ENCODE results near the gene KCNMA1.

The KCNMA1 gene

DNA sequence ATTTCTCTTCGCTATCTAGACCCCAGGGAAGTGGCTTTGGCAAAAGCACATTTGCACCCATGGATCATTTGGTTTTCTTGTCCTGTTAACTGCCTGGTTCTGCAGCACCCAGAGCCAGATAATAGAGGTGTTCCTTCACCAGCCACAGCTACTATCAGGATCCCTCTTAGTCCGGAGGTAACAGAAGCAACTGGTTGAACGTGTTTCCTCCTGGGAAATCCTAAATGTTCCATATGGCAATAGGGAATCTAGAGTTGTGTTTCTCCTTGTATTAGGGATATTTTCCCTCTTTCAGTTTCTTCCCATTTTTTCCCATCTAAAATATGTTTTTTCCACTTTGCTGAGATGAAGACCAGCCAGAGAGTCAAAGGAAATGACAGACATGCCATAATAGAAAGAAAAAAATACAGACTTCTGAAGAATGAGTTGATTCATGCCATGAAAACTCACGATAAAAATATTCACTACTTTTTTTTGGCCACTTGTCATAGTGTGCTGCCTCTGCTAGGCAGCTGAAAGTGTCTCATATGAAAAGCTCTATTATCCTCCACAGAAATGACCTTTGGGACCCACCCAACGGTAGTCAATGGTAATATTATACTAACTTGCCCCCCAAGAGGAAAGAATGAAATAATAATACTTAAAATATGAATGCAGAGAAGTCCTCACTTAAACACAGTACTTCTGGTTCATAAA lies 472.8 kb downstream of the KCNMA1 start:
- DNase-seq: no peak

DNA sequence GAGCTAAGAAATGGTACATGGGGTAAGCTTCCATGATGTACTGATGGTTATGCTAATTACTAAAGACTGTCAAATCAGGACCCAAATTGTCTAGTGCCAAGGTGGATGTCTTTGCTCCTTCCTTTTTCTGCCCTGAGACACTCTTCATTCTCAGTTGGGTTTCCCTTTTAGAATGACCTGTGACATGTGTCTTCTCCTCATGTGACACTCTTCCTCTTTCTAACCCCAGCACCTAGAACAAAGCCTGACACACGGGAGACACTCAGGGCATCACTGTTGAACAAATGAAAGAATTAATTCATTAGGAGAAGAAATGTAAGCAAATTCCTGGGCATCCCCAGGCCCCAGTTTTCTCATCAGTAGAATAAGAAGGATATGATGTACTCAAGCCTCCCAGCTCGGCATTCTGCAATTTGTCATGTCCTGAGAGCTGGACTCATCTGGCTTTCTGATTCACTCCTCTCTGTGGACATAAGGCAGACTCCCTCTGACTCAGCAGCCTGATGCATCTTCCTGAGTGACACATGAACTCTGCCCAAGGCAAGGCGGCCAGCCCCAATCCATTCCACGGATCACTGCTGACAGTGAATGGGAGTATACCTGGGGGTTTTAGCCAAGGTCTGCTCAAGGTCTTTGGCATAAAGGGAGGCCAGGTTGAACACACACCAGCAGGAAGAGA lies 473.8 kb downstream of the KCNMA1 start:
- DNase-seq: no peak

DNA sequence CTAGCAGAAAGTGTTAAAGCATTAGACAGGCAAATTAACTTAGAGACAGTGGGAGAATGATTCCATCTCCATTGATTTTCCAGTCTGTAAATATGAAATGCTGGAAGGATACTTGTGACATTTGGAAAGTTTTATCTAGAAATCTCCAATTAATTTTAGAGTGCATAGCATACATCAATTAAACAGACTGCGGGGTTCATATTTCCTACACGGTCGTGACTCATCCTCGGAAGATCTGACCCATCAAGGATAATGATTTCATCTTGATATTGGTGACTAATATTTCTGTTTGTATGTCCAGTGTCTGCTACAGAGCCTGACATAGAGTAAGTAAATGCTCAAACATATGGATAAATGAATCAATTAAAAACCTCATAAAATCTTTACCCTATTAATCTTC lies 474.9 kb downstream of the KCNMA1 start:
- no peak for DNase-seq

DNA sequence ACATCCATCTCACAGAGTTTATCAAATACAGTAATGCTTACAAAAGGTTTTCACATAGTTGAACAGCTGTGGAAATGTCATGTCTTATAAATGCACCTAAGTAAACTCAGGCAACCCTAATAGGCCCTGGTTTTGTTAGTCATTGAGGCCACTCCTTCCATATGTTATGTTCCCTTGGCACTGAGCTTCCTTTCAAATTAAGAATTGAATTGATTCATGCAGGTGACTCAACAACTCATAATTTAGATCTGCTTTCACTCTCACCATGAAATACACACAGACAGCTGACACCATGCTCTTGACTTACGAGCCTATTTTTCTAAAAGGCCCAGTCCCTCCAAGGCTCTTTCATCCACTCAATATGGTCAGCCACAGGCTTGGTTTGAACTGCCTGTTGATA lies 476.9 kb downstream of the KCNMA1 start:
- no peak for DNase-seq

DNA sequence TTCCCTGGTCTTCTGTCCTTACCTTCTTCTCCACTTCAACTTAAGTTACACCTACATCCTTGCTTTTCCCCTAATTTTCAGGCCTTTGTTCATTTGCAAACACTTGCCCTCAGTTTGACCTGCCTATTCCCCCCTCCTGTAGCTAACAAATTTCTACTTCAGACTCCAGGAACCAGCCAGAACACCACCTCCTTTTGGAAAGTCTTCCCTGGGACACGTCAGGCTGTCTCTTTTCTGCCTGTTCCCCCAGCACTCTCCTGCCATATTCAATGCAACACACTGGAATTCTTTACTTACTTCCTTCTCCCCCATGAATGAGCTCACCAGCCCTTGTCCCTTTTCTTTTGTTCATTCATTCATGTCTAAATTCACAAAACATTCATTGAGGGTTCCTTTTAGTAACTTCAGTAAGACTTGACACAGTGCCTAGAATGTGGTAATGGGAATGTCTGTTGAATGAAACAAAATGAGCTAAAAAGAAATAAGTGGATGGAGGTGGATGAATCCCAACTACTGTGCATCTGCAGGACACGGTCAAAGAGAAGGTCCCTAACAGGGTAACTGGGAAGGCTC lies 478.0 kb downstream of the KCNMA1 start:
- no peak for DNase-seq

DNA sequence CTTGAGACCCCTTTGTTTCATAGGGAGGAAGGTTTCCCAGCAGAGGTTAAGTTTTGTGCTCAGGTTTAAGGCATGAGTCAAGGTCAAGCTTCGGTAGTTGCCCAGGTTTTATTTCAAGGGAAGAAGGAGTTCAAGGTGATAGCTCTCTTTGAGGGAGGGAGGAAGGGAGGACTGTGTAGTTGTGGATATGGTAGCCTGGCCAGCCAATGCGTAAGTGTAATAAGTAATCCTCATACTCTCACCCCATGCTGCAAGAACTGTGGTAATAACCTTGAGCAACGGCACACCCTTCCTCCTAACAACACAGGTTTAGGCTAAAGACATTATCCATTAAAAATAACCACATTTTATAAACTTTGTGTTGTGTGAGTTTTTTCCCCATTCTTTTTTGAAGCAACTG lies 478.9 kb downstream of the KCNMA1 start:
- DNase-seq: no peak

DNA sequence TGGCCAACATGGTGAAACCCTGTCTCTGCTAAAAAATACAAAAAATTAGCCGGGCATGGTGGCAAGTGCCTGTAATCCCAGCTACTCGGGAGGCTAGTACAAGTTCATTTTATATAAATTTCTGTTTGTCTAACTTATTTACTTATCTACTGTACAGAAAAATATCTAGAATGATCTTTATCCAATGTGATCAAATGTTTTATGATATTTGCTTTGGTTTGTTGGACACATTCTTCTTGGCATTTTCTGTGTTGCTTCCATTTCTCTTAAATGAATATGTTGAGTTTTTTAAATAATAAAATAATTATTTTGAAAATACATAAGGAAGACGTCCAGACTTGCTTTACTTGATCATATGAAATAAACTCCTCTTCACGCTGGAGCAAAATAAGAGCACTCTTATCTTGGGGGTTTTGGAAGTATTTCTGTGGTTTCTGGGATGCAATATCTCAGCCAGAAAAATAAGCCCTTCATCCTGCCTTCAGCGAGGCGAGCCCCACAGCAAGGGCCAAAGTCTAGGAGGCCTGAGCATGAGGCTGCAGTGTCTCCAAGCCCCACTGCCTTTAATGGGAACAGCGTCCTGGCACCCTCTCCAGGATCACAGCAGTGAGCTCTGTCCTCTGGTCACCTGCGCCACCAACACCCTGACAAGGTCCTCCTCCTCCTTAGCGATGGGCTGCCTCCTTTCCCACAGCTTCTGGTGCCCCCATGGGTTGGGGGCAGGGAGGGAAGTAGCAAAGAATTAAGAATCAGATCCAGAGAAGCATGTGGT lies 480.2 kb downstream of the KCNMA1 start:
- no peak for DNase-seq

DNA sequence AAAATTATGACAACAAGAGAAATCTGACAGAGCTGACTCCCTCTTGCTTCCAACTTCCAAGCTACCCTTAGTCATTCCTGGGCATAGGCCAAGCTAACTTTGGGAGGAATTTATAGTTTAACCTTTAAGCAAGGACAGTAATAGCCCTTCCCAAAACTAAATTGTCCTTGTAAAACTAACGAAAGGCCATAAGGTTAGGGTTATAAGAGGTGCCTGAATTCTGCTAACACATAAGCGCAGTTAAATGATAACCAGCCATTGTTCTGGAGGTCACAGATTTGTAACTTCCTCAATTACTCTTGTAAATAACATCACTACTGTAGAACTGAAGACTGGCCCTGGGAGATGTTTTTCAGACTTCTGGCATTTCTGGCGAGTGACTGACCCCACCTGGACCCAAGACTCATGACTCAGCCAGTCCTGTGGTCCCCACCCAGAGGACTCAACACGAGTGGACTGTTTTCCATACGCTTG lies 481.2 kb downstream of the KCNMA1 start:
- no peak for DNase-seq

DNA sequence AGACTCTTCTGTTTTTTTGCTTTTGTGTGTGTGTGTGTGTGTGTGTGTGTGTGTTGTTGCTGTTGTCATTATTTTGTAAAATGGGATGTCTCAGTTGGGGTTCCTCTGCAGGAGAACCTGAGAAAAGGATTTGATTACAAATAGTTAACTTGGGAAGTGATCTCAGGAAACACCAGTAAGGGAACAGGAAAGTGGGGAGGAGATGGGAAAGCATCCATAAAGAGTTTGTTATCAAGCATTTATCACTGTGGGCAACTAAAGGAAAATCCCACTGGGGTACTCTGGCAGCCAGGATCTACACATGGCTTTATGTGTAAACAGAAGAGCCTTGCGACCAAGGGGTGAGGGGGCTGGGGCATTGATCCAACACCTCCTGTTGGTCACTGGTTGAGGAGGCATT lies 485.4 kb downstream of the KCNMA1 start:
- no peak for DNase-seq

DNA sequence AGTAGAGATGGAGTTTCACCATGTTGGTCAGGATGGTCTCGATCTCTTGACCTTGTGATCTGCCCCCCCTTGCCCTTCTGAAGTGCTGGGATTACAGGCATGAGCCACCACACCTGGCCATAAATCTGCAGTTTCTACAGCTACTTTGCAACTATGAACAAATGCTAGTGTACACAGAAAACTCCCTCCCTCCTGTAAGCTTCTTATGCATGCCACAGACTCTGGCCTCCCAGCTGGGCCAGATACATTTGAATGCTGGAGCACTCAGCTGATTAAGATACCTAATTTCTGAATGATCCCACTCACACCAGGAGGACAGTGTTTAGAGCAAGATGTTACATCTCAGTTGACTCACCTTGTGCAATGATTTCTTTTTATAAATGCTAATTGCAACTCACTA lies 486.2 kb downstream of the KCNMA1 start:
- DNase-seq: no peak

DNA sequence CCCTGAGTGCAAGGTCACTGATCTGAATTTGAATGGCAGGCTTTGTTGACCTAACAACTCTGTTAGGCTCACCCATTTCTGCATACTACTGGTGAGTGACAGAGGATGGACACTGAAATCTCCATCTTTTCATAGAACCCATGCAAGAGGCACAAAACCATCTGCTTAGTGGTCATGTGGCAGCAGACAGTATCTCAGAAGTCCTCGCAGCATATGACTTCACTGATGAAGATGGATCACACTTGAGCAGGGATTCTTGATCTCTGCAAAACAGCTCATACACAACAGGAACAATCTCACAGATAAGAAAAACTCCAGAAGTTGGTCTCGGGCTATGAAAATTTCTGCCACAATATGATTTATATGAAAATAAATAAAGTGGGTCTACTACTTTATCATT lies 487.9 kb downstream of the KCNMA1 start:
- no peak for DNase-seq

DNA sequence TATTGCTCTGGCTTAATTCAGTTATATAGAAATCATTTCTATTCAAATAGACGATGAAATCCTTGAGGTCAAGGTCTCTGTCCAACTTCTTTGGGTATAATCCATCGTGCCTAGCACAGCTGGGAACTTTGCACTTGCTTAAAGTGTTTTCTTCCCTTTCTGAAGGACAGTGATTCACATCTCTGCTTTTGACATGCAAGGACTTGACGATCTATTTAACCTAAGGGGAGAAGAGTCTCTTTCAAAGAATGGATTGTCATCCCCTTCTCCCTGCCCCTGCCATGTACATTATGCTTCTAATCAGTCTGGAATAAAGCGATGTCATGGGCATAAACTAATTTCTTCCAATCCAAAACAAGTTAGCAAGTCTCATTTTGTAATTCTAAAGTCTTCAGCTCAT lies 488.6 kb downstream of the KCNMA1 start:
- no peak for DNase-seq

DNA sequence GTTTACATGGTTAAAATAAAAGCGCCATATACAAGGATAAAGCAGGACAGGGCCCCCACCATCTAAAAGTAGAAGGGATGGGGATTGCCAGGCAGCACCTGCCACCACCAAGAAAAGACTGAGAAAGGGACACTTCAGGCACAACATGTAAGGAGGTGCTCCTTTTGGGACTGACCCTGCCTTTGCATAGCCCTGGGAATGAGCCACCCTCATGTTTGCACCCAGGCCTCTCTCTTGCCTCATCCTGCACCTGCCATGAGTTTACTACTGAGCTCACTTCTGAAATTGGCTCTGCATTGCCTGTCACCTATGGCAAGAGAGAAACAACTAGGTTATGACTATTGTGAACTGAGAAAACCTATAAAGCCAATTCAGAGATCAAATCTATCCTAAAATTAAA lies 489.7 kb downstream of the KCNMA1 start:
- DNase-seq: no peak

DNA sequence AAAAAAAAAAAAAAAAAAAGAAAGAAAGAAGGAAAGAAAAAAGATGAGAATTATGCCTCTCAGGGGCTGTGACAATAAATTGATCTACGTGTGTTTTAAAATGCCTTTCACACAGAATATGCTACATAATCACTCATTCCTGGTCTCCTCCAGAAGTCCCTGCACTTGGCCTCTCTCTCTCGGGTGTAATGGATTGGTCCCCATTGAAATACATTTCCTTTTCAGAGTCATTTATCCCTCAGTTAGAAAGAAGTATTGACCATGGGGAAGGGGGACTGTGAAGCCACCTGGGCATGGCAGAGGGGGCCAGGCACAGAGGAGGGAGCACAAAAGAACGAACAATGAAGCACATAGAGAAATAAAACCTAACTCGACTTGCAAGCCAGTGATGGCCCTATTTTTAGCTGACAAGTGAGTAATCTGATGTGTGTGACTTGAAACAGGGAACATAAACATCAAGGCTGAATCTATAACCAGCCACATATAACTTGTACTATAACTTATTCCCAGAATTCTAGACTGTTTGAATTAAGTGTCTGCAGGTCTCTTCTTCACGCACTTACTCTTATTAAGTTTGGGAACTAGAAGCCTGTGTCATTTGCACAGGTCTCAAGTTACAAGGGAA lies 490.8 kb downstream of the KCNMA1 start:
- no peak for DNase-seq

DNA sequence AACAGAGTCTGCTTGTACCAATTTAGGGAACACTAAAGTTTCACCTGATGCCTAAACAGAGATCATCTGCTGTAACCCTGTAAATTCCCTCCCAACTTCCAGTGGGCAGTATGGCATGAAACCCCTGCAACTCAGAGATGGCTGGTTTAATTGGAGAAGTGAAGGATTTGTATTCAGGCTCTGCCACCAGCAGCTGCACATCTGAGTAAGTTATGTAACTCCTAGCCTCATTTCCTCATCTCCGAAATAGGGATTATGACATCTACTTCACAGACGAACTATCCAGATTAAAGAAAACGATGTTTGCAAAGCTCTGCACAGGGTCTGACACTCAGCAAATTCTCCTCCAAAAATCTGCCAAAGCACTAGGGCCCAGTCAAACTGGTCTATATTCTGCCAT lies 493.0 kb downstream of the KCNMA1 start:
- no peak for DNase-seq

DNA sequence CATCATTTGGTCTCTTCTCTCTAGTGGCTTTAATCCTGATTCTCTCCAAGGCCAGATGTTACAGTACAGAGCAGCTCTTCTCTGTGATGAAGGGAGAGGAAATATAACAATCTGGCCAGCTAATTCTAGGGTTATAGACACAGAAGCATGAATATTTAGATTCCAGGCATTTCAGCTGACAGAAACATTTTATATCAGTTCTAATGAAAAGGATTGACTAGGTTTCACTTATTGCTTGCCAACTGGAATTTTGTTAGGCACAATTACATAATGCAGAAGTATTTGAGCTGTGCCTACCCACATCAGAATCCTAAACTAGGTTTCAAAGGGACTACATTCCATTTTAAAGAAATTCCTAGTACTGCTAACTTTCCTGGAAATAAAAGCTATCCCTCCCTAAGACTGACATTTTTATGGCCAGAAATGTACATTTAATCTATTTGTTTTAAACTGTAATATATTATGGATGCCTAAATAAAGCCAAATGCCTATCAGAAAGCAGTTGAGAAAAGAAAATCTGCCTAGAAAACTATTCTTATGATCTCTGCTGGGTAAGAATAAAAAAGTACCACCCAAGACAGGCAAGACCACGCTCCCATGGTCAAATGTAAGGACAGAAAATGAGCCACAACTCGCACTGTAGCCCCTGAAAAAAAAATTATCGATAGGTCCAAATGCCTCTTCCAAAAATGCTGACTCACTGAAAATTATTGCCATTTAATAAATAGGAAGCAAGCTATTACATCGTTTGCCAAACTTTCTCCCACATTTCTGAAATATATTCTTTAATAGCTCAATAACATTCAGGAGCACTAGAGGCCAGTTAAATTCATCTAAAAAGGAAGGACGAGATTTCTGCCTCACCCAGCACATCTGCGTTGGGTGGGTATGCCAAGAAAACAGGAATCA lies 498.1 kb downstream of the KCNMA1 start:
- no peak for DNase-seq

DNA sequence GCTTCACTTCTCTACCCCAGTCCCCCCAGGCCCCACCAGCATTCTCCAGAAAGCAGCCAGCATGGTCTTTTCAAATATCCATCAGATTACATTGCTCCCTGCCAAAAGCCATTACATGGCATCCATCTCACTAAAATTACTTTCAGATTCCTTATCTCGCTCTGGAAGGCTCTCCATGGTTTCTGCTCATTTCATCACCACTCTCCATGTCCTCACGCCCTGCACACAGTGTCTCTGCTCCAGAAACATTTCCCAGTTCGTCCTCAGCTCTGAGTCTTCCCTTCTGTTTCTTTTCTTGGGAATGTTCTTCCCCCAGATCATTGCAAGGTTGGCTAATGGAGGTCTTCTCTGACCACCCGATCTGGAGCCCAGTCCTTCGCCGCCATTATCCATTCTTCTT lies 499.1 kb downstream of the KCNMA1 start:
- DNase-seq: no peak

DNA sequence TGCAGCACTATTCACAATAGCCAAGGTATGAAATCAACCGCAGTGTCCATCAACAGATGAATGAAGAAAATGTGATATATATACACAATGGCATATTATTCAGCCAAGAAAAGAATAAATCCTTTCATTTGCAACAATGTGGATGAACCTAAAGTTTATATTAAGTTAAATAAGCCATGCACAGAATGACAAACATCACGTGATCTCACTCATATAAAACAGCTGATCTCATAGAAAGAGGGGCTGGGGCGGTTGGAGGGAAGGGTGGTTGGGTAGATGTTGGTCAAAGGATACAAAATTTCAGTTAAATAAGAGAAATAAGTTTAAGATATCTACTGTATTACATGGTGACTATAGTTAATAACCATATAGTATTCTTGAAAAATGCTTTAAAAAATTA lies 502.1 kb downstream of the KCNMA1 start:
- DNase-seq: no peak

DNA sequence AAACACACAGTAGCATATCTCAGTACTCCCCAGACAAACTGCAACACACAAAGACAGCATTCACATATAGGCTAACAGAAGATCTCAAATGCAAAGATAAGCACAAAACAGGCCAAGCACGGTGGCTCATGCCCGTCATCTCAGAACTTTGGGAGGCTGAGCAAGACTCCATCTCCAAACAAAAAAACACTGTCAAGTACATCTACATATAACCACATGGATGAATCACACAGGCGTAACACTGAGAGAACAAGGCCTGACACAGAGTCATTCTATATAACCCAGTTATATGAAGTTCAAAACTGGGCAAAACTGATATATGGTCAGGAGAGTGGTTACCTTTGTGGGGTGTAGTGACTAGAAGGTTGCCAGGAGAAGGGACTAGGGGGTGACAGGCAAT lies 506.4 kb downstream of the KCNMA1 start:
- no peak for DNase-seq

DNA sequence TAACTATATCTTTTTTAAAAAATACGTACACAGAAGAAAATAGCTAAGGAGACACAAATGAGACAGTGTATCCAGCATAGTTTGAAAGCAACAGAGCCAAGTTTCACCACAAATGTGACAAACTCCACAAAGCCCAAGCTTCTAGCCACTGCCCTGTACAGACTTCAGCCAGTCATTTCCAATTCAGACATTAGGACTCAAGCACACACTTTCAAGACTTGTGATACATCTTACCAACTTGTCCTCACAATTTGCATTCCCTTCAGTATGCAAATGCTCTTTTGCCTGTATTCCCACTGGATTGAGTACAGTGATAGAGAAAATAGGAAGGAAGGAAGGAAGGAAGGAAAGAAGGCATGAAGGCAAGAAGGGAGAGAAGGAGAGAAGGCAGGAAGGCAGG lies 510.4 kb downstream of the KCNMA1 start:
- no peak for DNase-seq

DNA sequence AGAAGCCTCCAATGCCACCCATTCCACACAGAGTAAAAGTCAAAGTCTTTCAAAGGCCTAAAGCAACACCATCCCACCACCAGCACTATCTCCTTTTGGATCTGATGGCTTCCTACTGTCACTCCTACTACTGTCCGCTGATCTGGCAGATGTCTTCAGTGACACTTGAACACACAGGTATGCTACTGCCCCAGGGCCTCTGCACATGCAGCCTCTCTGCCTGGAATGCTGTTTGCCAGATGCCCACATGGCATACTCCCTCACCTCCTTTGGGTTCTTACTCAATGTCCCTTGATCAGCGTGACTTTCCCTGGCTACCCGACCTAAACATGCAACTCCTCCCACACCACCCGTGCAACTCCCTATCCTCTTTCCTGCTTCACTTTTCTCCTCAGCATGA lies 512.4 kb downstream of the KCNMA1 start:
- no peak for DNase-seq

DNA sequence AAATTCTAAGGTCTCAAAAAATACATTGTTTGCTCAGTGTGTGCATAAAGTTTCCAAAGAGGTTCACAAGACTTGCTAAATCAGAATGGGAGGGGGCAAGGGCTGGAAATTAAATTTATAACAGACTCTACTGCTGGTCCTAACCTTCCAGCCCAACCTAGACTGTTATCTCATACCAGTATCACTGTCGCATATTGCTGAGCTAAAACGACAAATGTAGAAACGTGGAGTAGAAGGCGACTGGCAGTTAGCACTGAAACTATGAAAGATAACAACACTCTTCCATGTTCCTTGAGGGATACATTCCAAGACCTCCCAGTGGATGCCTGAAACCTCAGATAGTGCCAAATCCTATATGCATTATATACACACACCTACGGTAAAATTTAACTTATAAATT lies 514.3 kb downstream of the KCNMA1 start:
- no peak for DNase-seq

All from stimulated activated CD4-positive, alpha-beta T cell treated with anti-CD3 and anti-CD28 coated beads, Interleukin-2, amount 100 ng/mL, for 24 hours (primary cell).